ENCODE measurements around the gene F9.

F9 gene

DNA sequence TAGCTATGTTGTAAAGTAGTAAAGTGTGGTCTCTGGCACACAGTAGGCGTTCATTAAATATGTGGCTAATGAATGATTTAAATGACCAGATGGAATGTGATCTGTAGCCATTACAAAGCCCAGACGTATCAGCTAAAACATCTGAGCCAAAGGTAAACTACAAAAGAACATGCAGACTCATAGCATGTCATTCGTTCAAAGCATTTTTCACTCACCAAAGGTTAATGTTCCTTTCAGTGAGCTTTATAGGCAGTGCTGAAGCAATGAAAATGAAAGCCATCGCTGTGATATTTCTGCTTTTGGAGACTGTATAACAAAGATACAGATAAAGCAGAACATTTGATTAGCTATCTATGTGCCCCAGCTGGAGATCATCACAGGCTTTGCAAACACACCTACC is 50.5 kb downstream of the F9 start:
- Histone ChIP-seq H3K4me3 (replicated peaks; ENCODE audit: insufficient read depth, low read length) (no peak overlapping the region), H3K27me3 (ENCODE audit: insufficient read depth, poor library complexity, severe bottlenecking) (peaks cover 4% of the 10 kb centered on the region), H3K27ac (replicated peaks) (no peak overlapping the region)
- DNase-seq (ENCODE audit: low read depth in 1 of 2, low spot score in 1 of 2) = no peak
- TF ChIP-seq POLR2AphosphoS5 (IDR thresholded peaks at IDR 0.05; ENCODE audit: low read depth) (no peak), SPI1 (IDR thresholded peaks at IDR 0.05; ENCODE audit: borderline replicate concordance, low read depth) (no peak), GABPA (IDR thresholded peaks at IDR 0.05; ENCODE audit: low read depth) (no peak)
- TF ChIP-seq, protein P1, sequence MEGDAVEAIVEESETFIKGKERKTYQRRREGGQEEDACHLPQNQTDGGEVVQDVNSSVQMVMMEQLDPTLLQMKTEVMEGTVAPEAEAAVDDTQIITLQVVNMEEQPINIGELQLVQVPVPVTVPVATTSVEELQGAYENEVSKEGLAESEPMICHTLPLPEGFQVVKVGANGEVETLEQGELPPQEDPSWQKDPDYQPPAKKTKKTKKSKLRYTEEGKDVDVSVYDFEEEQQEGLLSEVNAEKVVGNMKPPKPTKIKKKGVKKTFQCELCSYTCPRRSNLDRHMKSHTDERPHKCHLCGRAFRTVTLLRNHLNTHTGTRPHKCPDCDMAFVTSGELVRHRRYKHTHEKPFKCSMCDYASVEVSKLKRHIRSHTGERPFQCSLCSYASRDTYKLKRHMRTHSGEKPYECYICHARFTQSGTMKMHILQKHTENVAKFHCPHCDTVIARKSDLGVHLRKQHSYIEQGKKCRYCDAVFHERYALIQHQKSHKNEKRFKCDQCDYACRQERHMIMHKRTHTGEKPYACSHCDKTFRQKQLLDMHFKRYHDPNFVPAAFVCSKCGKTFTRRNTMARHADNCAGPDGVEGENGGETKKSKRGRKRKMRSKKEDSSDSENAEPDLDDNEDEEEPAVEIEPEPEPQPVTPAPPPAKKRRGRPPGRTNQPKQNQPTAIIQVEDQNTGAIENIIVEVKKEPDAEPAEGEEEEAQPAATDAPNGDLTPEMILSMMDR (IDR thresholded peaks at IDR 0.05; ENCODE audit: insufficient read depth, low read length) = no peak
- TF ChIP-seq, protein P2, sequence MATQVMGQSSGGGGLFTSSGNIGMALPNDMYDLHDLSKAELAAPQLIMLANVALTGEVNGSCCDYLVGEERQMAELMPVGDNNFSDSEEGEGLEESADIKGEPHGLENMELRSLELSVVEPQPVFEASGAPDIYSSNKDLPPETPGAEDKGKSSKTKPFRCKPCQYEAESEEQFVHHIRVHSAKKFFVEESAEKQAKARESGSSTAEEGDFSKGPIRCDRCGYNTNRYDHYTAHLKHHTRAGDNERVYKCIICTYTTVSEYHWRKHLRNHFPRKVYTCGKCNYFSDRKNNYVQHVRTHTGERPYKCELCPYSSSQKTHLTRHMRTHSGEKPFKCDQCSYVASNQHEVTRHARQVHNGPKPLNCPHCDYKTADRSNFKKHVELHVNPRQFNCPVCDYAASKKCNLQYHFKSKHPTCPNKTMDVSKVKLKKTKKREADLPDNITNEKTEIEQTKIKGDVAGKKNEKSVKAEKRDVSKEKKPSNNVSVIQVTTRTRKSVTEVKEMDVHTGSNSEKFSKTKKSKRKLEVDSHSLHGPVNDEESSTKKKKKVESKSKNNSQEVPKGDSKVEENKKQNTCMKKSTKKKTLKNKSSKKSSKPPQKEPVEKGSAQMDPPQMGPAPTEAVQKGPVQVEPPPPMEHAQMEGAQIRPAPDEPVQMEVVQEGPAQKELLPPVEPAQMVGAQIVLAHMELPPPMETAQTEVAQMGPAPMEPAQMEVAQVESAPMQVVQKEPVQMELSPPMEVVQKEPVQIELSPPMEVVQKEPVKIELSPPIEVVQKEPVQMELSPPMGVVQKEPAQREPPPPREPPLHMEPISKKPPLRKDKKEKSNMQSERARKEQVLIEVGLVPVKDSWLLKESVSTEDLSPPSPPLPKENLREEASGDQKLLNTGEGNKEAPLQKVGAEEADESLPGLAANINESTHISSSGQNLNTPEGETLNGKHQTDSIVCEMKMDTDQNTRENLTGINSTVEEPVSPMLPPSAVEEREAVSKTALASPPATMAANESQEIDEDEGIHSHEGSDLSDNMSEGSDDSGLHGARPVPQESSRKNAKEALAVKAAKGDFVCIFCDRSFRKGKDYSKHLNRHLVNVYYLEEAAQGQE (IDR thresholded peaks at IDR 0.05; ENCODE audit: insufficient replicate concordance, low read depth) = no peak

DNA sequence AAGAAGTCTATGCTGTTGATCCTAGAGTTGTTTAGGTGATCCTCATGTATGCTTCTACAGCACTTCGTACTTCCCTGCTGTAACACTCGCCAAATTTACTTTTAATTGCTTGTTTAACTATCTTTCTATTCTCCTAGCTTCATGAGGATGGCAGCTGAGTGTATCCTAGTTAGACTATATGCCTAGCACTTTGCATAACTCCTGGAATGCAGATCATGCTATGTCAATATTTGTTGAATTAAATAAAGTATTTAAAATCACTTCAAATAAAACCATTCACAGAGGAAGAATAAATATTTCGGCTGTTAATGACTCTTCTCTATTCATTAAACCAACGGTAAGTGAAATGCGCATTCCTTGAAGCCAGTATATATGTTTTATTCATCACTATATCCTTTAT is 55.1 kb downstream of the F9 start:
- Histone ChIP-seq H3K4me3 (replicated peaks; ENCODE audit: insufficient read depth, low read length) (no peak overlapping the region), H3K27ac (replicated peaks) (no peak overlapping the region), H3K27me3 (ENCODE audit: insufficient read depth, poor library complexity, severe bottlenecking) (no peaks in the 10 kb centered on the region)
- DNase-seq (ENCODE audit: low read depth in 1 of 2, low spot score in 1 of 2) = no peak
- TF ChIP-seq, protein P1 (IDR thresholded peaks at IDR 0.05; ENCODE audit: insufficient read depth, low read length) = no peak
- TF ChIP-seq, protein P2 (IDR thresholded peaks at IDR 0.05; ENCODE audit: insufficient replicate concordance, low read depth) = no peak
- TF ChIP-seq POLR2AphosphoS5 (IDR thresholded peaks at IDR 0.05; ENCODE audit: low read depth) = no peak
- TF ChIP-seq SPI1 (IDR thresholded peaks at IDR 0.05; ENCODE audit: borderline replicate concordance, low read depth) = no peak
- TF ChIP-seq GABPA (IDR thresholded peaks at IDR 0.05; ENCODE audit: low read depth) = no peak

DNA sequence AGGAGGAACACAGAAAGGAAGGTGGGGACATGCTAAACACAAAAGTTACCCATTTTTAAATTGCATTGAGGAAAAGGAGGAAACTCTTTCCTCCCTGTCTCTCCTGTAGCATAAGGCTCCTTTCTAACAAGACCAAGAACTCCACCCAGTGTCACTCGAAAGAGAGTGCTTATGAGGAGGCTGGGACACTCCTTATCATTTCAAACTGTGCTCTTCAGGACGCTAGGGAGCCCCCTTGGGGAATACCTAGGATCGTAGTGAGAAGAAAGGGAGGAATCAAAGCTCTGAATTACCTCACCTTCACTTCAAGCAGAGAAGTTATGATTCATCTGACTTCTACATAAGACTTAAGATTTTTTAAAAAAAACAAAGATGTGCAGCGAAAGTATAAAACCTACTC is 65.5 kb downstream of the F9 start:
- TF ChIP-seq POLR2AphosphoS5 (IDR thresholded peaks at IDR 0.05; ENCODE audit: low read depth) = no peak
- TF ChIP-seq GABPA (IDR thresholded peaks at IDR 0.05; ENCODE audit: low read depth) = no peak
- TF ChIP-seq, protein P2 (IDR thresholded peaks at IDR 0.05; ENCODE audit: insufficient replicate concordance, low read depth) = no peak
- TF ChIP-seq, protein P1 (IDR thresholded peaks at IDR 0.05; ENCODE audit: insufficient read depth, low read length) = no peak
- TF ChIP-seq SPI1 (IDR thresholded peaks at IDR 0.05; ENCODE audit: borderline replicate concordance, low read depth) = no peak
- no peak for DNase-seq (ENCODE audit: low read depth in 1 of 2, low spot score in 1 of 2)
- Histone ChIP-seq H3K27ac (replicated peaks) (no peak overlapping the region), H3K27me3 (ENCODE audit: insufficient read depth, poor library complexity, severe bottlenecking) (no peaks in the 10 kb centered on the region), H3K4me3 (replicated peaks; ENCODE audit: insufficient read depth, low read length) (no peak overlapping the region)

Data from HL-60 (cell line).